Osteoblast (primary cell): ENCODE data around the gene TRAPPC6A. TPM values are rescaled to one million over a fixed set of nuclear protein-coding genes. Genes with fewer than 3 reads are reported as not detected.

Experiments
- DNase-seq: peaks from one replicate; pipeline ENCODE4 v3.0.0; 2011; ENCODE audit warnings: low spot score, mixed read lengths; ENCODE audit not compliant: insufficient read length; ENCODE audit errors: missing footprints
- H2AFZ ChIP-seq: 2 replicates; pipeline ENCODE4 v1.6.0; 2011; ENCODE audit warnings: mild to moderate bottlenecking, low read length
- H3K27ac ChIP-seq: 2 replicates; pipeline ENCODE4 v1.5.1; 2011; ENCODE audit warnings: mild to moderate bottlenecking, low read depth, low read length, moderate library complexity
- H3K27me3 ChIP-seq: 2 replicates; pipeline ENCODE4 v1.6.0; 2012; ENCODE audit warnings: mild to moderate bottlenecking, control low read depth, inconsistent platforms, low read length, moderate library complexity; ENCODE audit not compliant: insufficient read depth
- H3K36me3 ChIP-seq: 2 replicates; pipeline ENCODE4 v1.5.1; 2011; ENCODE audit warnings: mild to moderate bottlenecking, low read length, control low read depth, moderate library complexity; ENCODE audit not compliant: insufficient read depth
- H3K4me1 ChIP-seq: 2 replicates; pipeline ENCODE4 v1.5.1; 2011; ENCODE audit warnings: mild to moderate bottlenecking, low read length, control low read depth, moderate library complexity; ENCODE audit not compliant: insufficient read depth
- H3K4me2 ChIP-seq: 2 replicates; pipeline ENCODE4 v1.6.0; 2011; ENCODE audit warnings: mild to moderate bottlenecking, low read length; ENCODE audit not compliant: insufficient read depth
- H3K4me3 ChIP-seq: fragments of 200-600 bp; sonication (generic); 3 replicates; pipeline ENCODE4 v1.5.1; 2012; ENCODE audit warnings: mild to moderate bottlenecking, low read length, inconsistent platforms; ENCODE audit not compliant: insufficient read depth
- H3K79me2 ChIP-seq: 2 replicates; pipeline ENCODE4 v1.6.0; 2012; ENCODE audit warnings: mild to moderate bottlenecking, low read length, control low read depth, inconsistent platforms; ENCODE audit not compliant: insufficient read depth
- H3K9me3 ChIP-seq: 2 replicates; pipeline ENCODE4 v1.5.1; 2011; ENCODE audit warnings: low read depth, low read length, control low read depth
- H4K20me1 ChIP-seq: 2 replicates; pipeline ENCODE4 v1.6.0; 2012; ENCODE audit warnings: mild to moderate bottlenecking, low read length, control low read depth; ENCODE audit not compliant: insufficient read depth
- CTCF ChIP-seq: IDR thresholded peaks from 2 replicates; pipeline ENCODE4 v1.5.1; 2011; ENCODE audit warnings: mild to moderate bottlenecking, low read depth, low read length, moderate library complexity; ENCODE audit errors: extremely low read depth
- total RNA-seq: library from RNA; depleted of rRNA; stranded (reverse); fragments of >200 nt; gene quantifications from 2 replicates; pipeline ENCODE4 v1.2.3, GENCODE V29; 2012

TRAPPC6A gene
- total RNA-seq, 1 donor: 13.8 TPM

GRCh38 chr19:45125975-45126493, 52.0 kb downstream of the TRAPPC6A start:
- Histone ChIP-seq H3K36me3 (no peaks in the 10 kb centered on the region), H3K4me3 (no peak overlapping the region), H4K20me1 (peaks cover 80% of the 10 kb centered on the region), H3K9me3 (no peaks in the 10 kb centered on the region), H2AFZ (no peak overlapping the region), H3K4me2 (no peak overlapping the region), H3K4me1 (peaks cover 3% of the 10 kb centered on the region), H3K27ac (no peak overlapping the region), H3K27me3 (no peaks in the 10 kb centered on the region), H3K79me2 (peaks cover 92% of the 10 kb centered on the region)
- peak; percentile 78 for TF ChIP-seq CTCF
- DNase-seq: peak; percentile 95

GRCh38 chr19:45125360-45125759, 52.7 kb downstream of the TRAPPC6A start:
- Histone ChIP-seq H3K4me3 (no peak overlapping the region), H3K9me3 (no peaks in the 10 kb centered on the region), H3K27ac (no peak overlapping the region), H3K4me2 (no peak overlapping the region), H2AFZ (no peak overlapping the region), H4K20me1 (peaks cover 76% of the 10 kb centered on the region), H3K36me3 (no peaks in the 10 kb centered on the region), H3K4me1 (no peaks in the 10 kb centered on the region), H3K79me2 (peaks cover 92% of the 10 kb centered on the region), H3K27me3 (no peaks in the 10 kb centered on the region)
- no peak for DNase-seq
- no peak for TF ChIP-seq CTCF

- peak; percentile 17 for DNase-seq
- Histone ChIP-seq H3K4me3 (no peak overlapping the region), H2AFZ (no peak overlapping the region), H3K4me2 (no peak overlapping the region), H4K20me1 (peaks cover 75% of the 10 kb centered on the region), H3K27ac (no peak overlapping the region), H3K36me3 (no peaks in the 10 kb centered on the region), H3K4me1 (no peaks in the 10 kb centered on the region), H3K79me2 (peaks cover 91% of the 10 kb centered on the region), H3K9me3 (no peaks in the 10 kb centered on the region), H3K27me3 (no peaks in the 10 kb centered on the region)
- no peak for TF ChIP-seq CTCF
These were observed 54.0 kb downstream of the TRAPPC6A start for GRCh38 chr19:45124021-45124420.

GRCh38 chr19:45123440-45123850, 54.6 kb downstream of the TRAPPC6A start:
- H3K36me3 ChIP-seq: no peaks in the 10 kb centered on the region
- peaks cover 73% of the 10 kb centered on the region for H4K20me1 ChIP-seq
- no peak for TF ChIP-seq CTCF
- H3K27ac ChIP-seq: no peak overlapping the region
- H3K4me3 ChIP-seq: no peak overlapping the region
- no peaks in the 10 kb centered on the region for H3K27me3 ChIP-seq
- no peaks in the 10 kb centered on the region for H3K4me1 ChIP-seq
- no peaks in the 10 kb centered on the region for H3K9me3 ChIP-seq
- no peak overlapping the region for H3K4me2 ChIP-seq
- DNase-seq: peak; percentile 21
- no peak overlapping the region for H2AFZ ChIP-seq
- H3K79me2 ChIP-seq: peaks cover 89% of the 10 kb centered on the region
